ENCODE results near the gene C12orf60. TPM values are rescaled to one million over a fixed set of nuclear protein-coding genes. Genes with fewer than 3 reads are reported as not detected.

C12orf60 gene
- total and polyA plus RNA-seq, 2 of the 8 experiments (the other 6 are each of a cell fraction or from before 2014, with no cell fraction given), result 1.2 to 1.5 TPM

GRCh38 chr12:14774074-14774905 is 29.2 kb upstream of the C12orf60 start (continued):
- no peak for TF ChIP-seq USF2 (IDR thresholded peaks at IDR 0.05; ENCODE audit: low read length)
- TF ChIP-seq RNF2 (IDR thresholded peaks at IDR 0.05; ENCODE audit: borderline replicate concordance, low read depth, low read length, missing control alignments, poor library complexity, severe bottlenecking), result no peak
- no peak for TF ChIP-seq CBX5 (IDR thresholded peaks at IDR 0.05; ENCODE audit: low read depth, low read length)
- no peak for TF ChIP-seq JUND (IDR thresholded peaks at IDR 0.05; ENCODE audit: low read length)
- TF ChIP-seq SP2 (IDR thresholded peaks at IDR 0.05; ENCODE audit: low read length), result peak; percentile 89
- peak; percentile 100 for TF ChIP-seq SP1 (IDR thresholded peaks at IDR 0.05; ENCODE audit: low read depth, low read length)
- TF ChIP-seq GTF2F1 (IDR thresholded peaks at IDR 0.05; ENCODE audit: borderline replicate concordance, low read depth, low read length), result no peak
- TF ChIP-seq POLR2AphosphoS5 (IDR thresholded peaks at IDR 0.05; ENCODE audit: low read depth, low read length), result peak; percentile 91
- TF ChIP-seq KDM1A (IDR thresholded peaks at IDR 0.05; ENCODE audit: borderline replicate concordance, low read length), result no peak
- TF ChIP-seq NANOG (IDR thresholded peaks at IDR 0.05; ENCODE audit: insufficient read depth, low read depth, low read length, poor library complexity, severe bottlenecking), result no peak
- TF ChIP-seq EP300 (IDR thresholded peaks at IDR 0.05; ENCODE audit: borderline replicate concordance in 1 of 2, low read depth in 2 of 2, low read length in 2 of 2), result no peak
- TF ChIP-seq PHF8 (conservative IDR thresholded peaks at IDR 0.05; ENCODE audit: low read depth, low read length), result peak; percentile 81; the same call in 1 of the 2 replicates
- TF ChIP-seq CREB1 (IDR thresholded peaks at IDR 0.05), result no peak
- no peak; the same call in 1 of the 2 replicates for TF ChIP-seq ATF2 (IDR thresholded peaks at IDR 0.05; ENCODE audit: low read length)
- peak; percentile 80 for TF ChIP-seq TAF7 (optimal IDR thresholded peaks at IDR 0.05; ENCODE audit: borderline replicate concordance, low read depth, low read length)
- no peak for TF ChIP-seq RAD21 (IDR thresholded peaks at IDR 0.05 in 1 of 2, conservative IDR thresholded peaks at IDR 0.05 in 1 of 2; ENCODE audit: low read depth in 2 of 2, low read length in 2 of 2)
- TF ChIP-seq SUZ12 (IDR thresholded peaks at IDR 0.05; ENCODE audit: low read length), result no peak
- TF ChIP-seq CHD1 (IDR thresholded peaks at IDR 0.05; ENCODE audit: low read depth, low read length), result no peak
- peak; percentile 60 for TF ChIP-seq TEAD4 (IDR thresholded peaks at IDR 0.05; ENCODE audit: low read depth, low read length)
- TF ChIP-seq RBBP5 (IDR thresholded peaks at IDR 0.05; ENCODE audit: borderline replicate concordance, low read depth, low read length), result peak; percentile 91
- peak; percentile 69 to 89 for TF ChIP-seq POLR2A (IDR thresholded peaks at IDR 0.05; ENCODE audit: control extremely low read depth in 1 of 2, low read depth in 2 of 2, low read length in 2 of 2)

Measured in H1 (cell line).